ENCODE results near the gene PILRB. TPM values are rescaled to one million over a fixed set of nuclear protein-coding genes. Genes with fewer than 3 reads are reported as not detected.
A peak's percentile ranks its signal among the peaks of the same experiment; 100 is the strongest.

The PILRB gene
- total and polyA plus RNA-seq, 7 donors: 11.2 to 19.2 (median 13.4) TPM

DNA sequence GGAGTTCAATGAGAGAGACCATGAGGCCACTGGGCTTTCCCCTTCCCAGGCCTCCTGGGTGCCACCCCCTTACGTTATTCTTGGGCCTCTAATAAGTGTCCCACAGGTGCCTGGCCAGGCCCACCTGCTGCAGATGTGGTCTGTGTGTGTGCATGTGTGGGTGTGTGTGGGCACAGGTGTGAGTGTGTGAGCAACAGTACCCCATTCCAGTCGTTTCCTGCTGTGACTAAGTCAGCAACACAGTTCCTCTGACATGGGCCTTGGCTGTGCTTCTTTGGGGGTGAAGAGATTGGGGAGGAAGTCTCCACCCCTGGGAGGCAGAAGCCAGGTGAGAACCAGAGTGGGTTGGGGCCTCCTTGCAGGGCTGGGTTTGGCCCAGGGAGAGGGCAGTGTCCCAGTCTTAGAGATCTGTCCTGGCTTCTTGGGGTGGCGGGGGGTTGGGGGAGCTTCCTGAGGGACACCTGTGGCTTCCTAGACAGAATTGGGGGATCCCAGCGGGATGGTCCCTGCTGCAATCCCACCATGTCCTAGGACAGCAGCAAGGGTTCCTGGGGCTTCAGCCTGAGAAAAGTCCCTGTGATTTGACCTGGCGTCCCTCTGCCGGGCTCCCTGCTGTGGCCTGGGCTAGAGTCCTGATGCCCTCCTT lies 4.1 kb upstream of the PILRB start:
- Histone ChIP-seq H3K36me3 (ENCODE audit: insufficient read depth in 1 of 2, low read depth in 1 of 2) (peaks cover 5 to 98% of the 10 kb centered on the region in 2 donors), H3K9me3 (no peaks in the 10 kb centered on the region), H3K4me3 (no peak overlapping the region), H3K27ac (no peak overlapping the region), H3K27me3 (ENCODE audit: insufficient read depth in 3 of 3, low read length in 2 of 3) (no peaks in the 10 kb centered on the region), H3K4me1 (no peaks in the 10 kb centered on the region)
- 77 to 79% (median 78%) methylated on average over 6 of the region's 6 CpGs for WGBS, 3 donors
- DNase-seq (no peak), ATAC-seq (no peak)
- intact Hi-C loops (cut with DNase I): no loop called here
- TF ChIP-seq, protein P1, sequence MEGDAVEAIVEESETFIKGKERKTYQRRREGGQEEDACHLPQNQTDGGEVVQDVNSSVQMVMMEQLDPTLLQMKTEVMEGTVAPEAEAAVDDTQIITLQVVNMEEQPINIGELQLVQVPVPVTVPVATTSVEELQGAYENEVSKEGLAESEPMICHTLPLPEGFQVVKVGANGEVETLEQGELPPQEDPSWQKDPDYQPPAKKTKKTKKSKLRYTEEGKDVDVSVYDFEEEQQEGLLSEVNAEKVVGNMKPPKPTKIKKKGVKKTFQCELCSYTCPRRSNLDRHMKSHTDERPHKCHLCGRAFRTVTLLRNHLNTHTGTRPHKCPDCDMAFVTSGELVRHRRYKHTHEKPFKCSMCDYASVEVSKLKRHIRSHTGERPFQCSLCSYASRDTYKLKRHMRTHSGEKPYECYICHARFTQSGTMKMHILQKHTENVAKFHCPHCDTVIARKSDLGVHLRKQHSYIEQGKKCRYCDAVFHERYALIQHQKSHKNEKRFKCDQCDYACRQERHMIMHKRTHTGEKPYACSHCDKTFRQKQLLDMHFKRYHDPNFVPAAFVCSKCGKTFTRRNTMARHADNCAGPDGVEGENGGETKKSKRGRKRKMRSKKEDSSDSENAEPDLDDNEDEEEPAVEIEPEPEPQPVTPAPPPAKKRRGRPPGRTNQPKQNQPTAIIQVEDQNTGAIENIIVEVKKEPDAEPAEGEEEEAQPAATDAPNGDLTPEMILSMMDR (IDR thresholded peaks at IDR 0.05): no peak

DNA sequence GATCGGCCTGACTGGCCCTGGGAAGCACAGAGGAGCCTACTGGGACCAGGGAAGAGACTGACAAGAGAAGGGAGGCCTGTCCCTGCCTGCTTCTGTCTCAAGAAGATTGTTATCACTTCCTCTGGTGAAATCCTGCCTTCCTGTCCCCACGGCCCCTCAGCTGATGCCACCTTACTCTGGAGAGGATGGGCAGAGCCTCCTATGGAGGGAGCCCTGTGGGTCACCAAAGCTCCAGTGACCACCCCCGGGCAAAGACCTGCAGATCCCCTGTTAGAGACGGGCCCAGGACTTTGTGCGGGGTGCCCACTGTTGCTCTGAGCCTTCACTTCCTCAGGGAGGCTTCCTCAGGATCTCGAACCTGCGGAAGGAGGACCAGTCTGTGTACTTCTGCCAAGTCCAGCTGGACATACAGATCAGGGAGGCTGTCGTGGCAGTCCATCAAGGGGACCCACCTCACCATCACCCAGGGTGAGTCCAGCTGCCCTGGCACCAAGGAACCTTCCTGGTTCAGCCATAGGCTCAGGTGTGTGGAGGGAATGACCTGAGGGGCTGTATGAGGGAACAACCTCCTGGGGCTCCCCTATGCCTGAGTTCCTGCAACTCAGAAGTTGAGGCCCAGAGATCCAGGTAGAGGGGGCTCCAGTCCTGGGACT lies 1.4 kb upstream of the PILRB start:
- DNase-seq: peak in 1 of 2 donors; percentile 21
- H3K27me3 ChIP-seq (ENCODE audit: insufficient read depth in 3 of 3, low read length in 2 of 3): no peaks in the 10 kb centered on the region
- H3K27ac ChIP-seq: no peak overlapping the region
- no peaks in the 10 kb centered on the region for H3K4me1 ChIP-seq
- H3K36me3 ChIP-seq (ENCODE audit: insufficient read depth in 1 of 2, low read depth in 1 of 2): peaks cover 8 to 98% of the 10 kb centered on the region in 2 donors
- no peak overlapping the region for H3K4me3 ChIP-seq
- H3K9me3 ChIP-seq: no peaks in the 10 kb centered on the region
- ATAC-seq: no peak
- 85 to 92% (median 91%) methylated on average over 8 of the region's 8 CpGs for WGBS, 3 donors
- TF ChIP-seq, protein P1 (IDR thresholded peaks at IDR 0.05): no peak
- intact Hi-C loops (cut with DNase I): loop anchor here in 1 of 2 donors (5.0 kb wide), 1 partner anchor 36 kb away; no protein-coding TSS in a partner anchor

DNA sequence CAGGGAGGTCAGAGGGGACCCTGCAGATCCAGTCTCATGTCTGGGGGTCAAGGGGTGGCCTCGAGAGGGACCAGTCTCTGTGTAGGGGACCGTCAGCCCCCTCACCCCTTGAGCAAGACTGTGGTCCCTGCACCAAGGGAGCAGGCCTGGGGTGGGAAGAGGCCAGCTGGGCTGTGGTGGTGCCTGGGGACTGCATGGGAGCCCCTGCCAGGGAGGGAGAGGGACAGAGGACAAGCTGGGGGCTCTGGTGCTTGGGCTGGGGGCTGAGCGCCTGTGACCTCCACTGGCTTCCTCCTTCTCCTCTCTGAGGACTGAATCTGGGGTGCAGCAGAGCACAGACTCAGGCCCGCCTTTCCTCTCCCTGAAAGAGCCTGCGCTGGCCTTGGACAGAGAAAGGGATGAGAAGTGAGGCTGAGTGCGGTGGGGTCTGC lies 771 bp upstream of the PILRB start:
- no peaks in the 10 kb centered on the region for H3K9me3 ChIP-seq
- no peaks in the 10 kb centered on the region for H3K27me3 ChIP-seq (ENCODE audit: insufficient read depth in 3 of 3, low read length in 2 of 3)
- no peak overlapping the region for H3K27ac ChIP-seq
- TF ChIP-seq, protein P1 (IDR thresholded peaks at IDR 0.05): no peak
- peaks cover 8 to 99% of the 10 kb centered on the region in 2 donors for H3K36me3 ChIP-seq (ENCODE audit: insufficient read depth in 1 of 2, low read depth in 1 of 2)
- no peak overlapping the region for H3K4me3 ChIP-seq
- H3K4me1 ChIP-seq: no peaks in the 10 kb centered on the region
- intact Hi-C loops (cut with DNase I): loop anchor here in 1 of 2 donors (5.0 kb wide), 1 partner anchor 35 kb away; no protein-coding TSS in a partner anchor
- DNase-seq (peak in 1 of 2 donors; percentile 20), ATAC-seq (no peak)
- 84 to 93% (median 85%) methylated on average over 6 of the region's 6 CpGs for WGBS, 3 donors

DNA sequence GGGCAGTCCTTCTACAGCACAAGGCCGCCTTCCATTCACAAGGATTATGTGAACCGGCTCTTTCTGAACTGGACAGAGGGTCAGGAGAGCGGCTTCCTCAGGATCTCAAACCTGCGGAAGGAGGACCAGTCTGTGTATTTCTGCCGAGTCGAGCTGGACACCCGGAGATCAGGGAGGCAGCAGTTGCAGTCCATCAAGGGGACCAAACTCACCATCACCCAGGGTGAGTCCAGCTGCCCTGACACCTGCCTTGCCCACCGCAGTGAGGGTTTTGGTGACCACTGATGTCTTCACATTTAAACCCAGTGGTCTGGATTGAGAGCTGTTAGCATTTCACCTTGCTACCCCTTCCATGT lies 918 bp downstream of the PILRB start:
- 93 to 96% (median 94%) methylated on average over 8 of the region's 8 CpGs for WGBS, 3 donors
- no peak overlapping the region for H3K4me3 ChIP-seq
- no peak overlapping the region for H3K27ac ChIP-seq
- H3K4me1 ChIP-seq: no peaks in the 10 kb centered on the region
- peak in 1 of 2 donors; percentile 29 for DNase-seq
- TF ChIP-seq, protein P1 (IDR thresholded peaks at IDR 0.05): no peak
- no peaks in the 10 kb centered on the region for H3K9me3 ChIP-seq
- intact Hi-C loops (cut with DNase I): loop anchor here in 1 of 2 donors (5.0 kb wide), 1 partner anchor 33 kb away; no protein-coding TSS in a partner anchor
- no peak for ATAC-seq
- H3K36me3 ChIP-seq (ENCODE audit: insufficient read depth in 1 of 2, low read depth in 1 of 2): peaks cover 8 to 99% of the 10 kb centered on the region in 2 donors
- H3K27me3 ChIP-seq (ENCODE audit: insufficient read depth in 3 of 3, low read length in 2 of 3): no peaks in the 10 kb centered on the region

All from psoas muscle (tissue), 8 donors.